Bronchial epithelial cell (primary cell): Measurements from ENCODE around the gene CCDC73. TPM values are rescaled to one million over a fixed set of nuclear protein-coding genes. Genes with fewer than 3 reads are reported as not detected.
A peak's percentile ranks its signal among the peaks of the same experiment; 100 is the strongest.

Experiments
- DNase-seq: peaks from one replicate; pipeline ENCODE4 v3.0.0-alpha.2; 2010; ENCODE audit warnings: low read depth
- FAIRE-seq: peaks from 2 replicates; lab custom pipeline; 2011; peaks lifted over from hg19 to GRCh38; lab: Jason Lieb, UNC
- H3K27me3 ChIP-seq: 2 replicates; pipeline ENCODE4 v1.5.1; 2011; ENCODE audit warnings: low read length; ENCODE audit not compliant: control insufficient read depth, insufficient read depth
- H3K36me3 ChIP-seq: 2 replicates; pipeline ENCODE4 v1.5.1; 2011; ENCODE audit warnings: low read length; ENCODE audit not compliant: control insufficient read depth, insufficient read depth
- H3K4me3 ChIP-seq: 2 replicates; pipeline ENCODE4 v1.5.1; 2011; ENCODE audit warnings: mild to moderate bottlenecking, low read depth, low read length, control low read depth
- CTCF ChIP-seq: IDR thresholded peaks from 2 replicates; pipeline ENCODE4 v1.5.1; 2011; ENCODE audit warnings: mild to moderate bottlenecking, moderate library complexity, low read length, control low read depth, inconsistent platforms; ENCODE audit not compliant: insufficient read depth, severe bottlenecking
- total RNA-seq: library from RNA; depleted of rRNA; stranded (reverse); fragments of >200 nt; gene quantifications from 2 replicates; pipeline ENCODE4 v1.2.1, GENCODE V29; 2014

CCDC73 gene
- total RNA-seq = 0.13 TPM in 1 of 2 replicates, not detected in the other

GRCh38 chr11:32794439-32794838, at the start of gene CCDC73:
CCDC73 (minus strand) TSS chr11:32794662; CDS start chr11:32760243, 34,419 bp downstream.
- FAIRE-seq = no peak
- DNase-seq = no peak
- no peak within 1 kb of the TSS for H3K4me3 ChIP-seq
- no peaks in the 10 kb centered on the region for H3K36me3 ChIP-seq
- no peak for TF ChIP-seq CTCF
- H3K27me3 ChIP-seq = no peaks in the 10 kb centered on the region

GRCh38 chr11:32843544-32843943, 49.1 kb upstream of the CCDC73 start:
- DNase-seq (no peak), FAIRE-seq (no peak)
- Histone ChIP-seq H3K36me3 (peaks cover 2% of the 10 kb centered on the region), H3K27me3 (no peaks in the 10 kb centered on the region), H3K4me3 (no peak overlapping the region)
- TF ChIP-seq CTCF = no peak

- H3K36me3 ChIP-seq = peaks cover 3% of the 10 kb centered on the region
- no peak for DNase-seq
- no peak for FAIRE-seq
- TF ChIP-seq CTCF = no peak
- H3K4me3 ChIP-seq = no peak overlapping the region
- no peaks in the 10 kb centered on the region for H3K27me3 ChIP-seq
Observed at GRCh38 chr11:32840587-32840986, 46.1 kb upstream of the CCDC73 start.

GRCh38 chr11:32839308-32839707, 44.8 kb upstream of the CCDC73 start:
- no peaks in the 10 kb centered on the region for H3K27me3 ChIP-seq
- FAIRE-seq (no peak), DNase-seq (no peak)
- peaks cover 3% of the 10 kb centered on the region for H3K36me3 ChIP-seq
- H3K4me3 ChIP-seq = no peak overlapping the region
- no peak for TF ChIP-seq CTCF

- DNase-seq (peak; percentile 89), FAIRE-seq (no peak)
- Histone ChIP-seq H3K27me3 (no peaks in the 10 kb centered on the region), H3K4me3 (no peak overlapping the region), H3K36me3 (peaks cover 1% of the 10 kb centered on the region)
- TF ChIP-seq CTCF = no peak
Observed at GRCh38 chr11:32838505-32839274, 44.2 kb upstream of the CCDC73 start.
